ENCODE results near the gene IL15.
"Not testable (repeated sequence)": the region's sequence is repeated elsewhere in the genome, so short reads cannot be mapped to it uniquely, and the experiment has no call there.

DNA sequence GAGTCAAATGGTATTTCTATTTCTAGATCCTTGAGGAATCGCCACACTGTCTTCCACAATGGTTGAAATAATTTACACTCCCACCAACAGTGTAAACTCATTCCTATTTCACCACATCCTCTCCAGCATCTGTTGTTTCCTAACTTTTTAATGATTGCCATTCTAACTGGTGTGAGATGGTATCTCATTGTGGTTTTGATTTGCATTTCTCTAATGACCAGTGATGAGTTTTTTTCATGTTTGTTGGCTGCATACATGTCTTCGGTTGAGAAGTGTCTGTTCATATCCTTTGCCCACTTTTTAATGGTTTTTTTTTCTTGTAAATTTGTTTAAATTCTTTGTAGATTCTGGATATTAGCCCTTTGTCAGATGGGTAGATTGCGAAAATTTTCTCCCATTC lies 115.4 kb downstream of the IL15 start:
- TF ChIP-seq, protein P1, sequence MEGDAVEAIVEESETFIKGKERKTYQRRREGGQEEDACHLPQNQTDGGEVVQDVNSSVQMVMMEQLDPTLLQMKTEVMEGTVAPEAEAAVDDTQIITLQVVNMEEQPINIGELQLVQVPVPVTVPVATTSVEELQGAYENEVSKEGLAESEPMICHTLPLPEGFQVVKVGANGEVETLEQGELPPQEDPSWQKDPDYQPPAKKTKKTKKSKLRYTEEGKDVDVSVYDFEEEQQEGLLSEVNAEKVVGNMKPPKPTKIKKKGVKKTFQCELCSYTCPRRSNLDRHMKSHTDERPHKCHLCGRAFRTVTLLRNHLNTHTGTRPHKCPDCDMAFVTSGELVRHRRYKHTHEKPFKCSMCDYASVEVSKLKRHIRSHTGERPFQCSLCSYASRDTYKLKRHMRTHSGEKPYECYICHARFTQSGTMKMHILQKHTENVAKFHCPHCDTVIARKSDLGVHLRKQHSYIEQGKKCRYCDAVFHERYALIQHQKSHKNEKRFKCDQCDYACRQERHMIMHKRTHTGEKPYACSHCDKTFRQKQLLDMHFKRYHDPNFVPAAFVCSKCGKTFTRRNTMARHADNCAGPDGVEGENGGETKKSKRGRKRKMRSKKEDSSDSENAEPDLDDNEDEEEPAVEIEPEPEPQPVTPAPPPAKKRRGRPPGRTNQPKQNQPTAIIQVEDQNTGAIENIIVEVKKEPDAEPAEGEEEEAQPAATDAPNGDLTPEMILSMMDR (conservative IDR thresholded peaks at IDR 0.05 in 1 of 2, IDR thresholded peaks at IDR 0.05 in 1 of 2; ENCODE audit: extremely low read depth in 1 of 2, insufficient read depth in 1 of 2, low read depth in 1 of 2, low read length in 2 of 2): not testable (repeated sequence)
- TF ChIP-seq EZH2 (IDR thresholded peaks at IDR 0.05; ENCODE audit: borderline replicate concordance, low read length): not testable (repeated sequence)
